Measurements from ENCODE around the gene TBKBP1. TPM values are rescaled to one million over a fixed set of nuclear protein-coding genes. Genes with fewer than 3 reads are reported as not detected.
"Not testable (repeated sequence)": the region's sequence is repeated elsewhere in the genome, so short reads cannot be mapped to it uniquely, and the experiment has no call there.

Gene TBKBP1
- total RNA-seq, 2 experiments from 2014 or later: 2.5 to 3.0 TPM

GRCh38 chr17:47663912-47664623, 29.9 kb upstream of the TBKBP1 start:
- ChIA-PET CTCF (interaction anchor here (0.8 to 4.9 kb wide), 12 partner anchors 10 to 76 kb away, joined by 3 to 35 read pairs (median 4); partner anchors contain the start of genes KPNB1 and TBX21), POLR2A (no interaction called here)
- H3K27ac Mint-ChIP-seq: peak overlapping the region; percentile 74
- H3K27me3 Mint-ChIP-seq: no peaks in the 10 kb centered on the region
- peaks cover 44% of the 10 kb centered on the region for H3K4me1 Mint-ChIP-seq
- H3K36me3 Mint-ChIP-seq (ENCODE audit: low read depth): peaks cover 62% of the 10 kb centered on the region
- DNase-seq: peak; percentile 75
- no peaks in the 10 kb centered on the region for H3K9me3 Mint-ChIP-seq
- no peak overlapping the region for H3K4me3 Mint-ChIP-seq

- no peak overlapping the region for H3K4me3 Mint-ChIP-seq
- peaks cover 65% of the 10 kb centered on the region for H3K36me3 Mint-ChIP-seq (ENCODE audit: low read depth)
- peaks cover 47% of the 10 kb centered on the region for H3K4me1 Mint-ChIP-seq
- DNase-seq: no peak
- no peaks in the 10 kb centered on the region for H3K9me3 Mint-ChIP-seq
- CTCF ChIA-PET: interaction anchor here (1.0 to 4.9 kb wide), 10 partner anchors 10 to 72 kb away, joined by 3 to 35 read pairs (median 4); partner anchors contain the start of genes KPNB1 and TBX21
- POLR2A ChIA-PET: no interaction called here
- no peaks in the 10 kb centered on the region for H3K27me3 Mint-ChIP-seq
- peak overlapping the region; percentile 74 for H3K27ac Mint-ChIP-seq
Measured at GRCh38 chr17:47664624-47664941, 29.4 kb upstream of the TBKBP1 start.

GRCh38 chr17:47665655-47666054, 28.3 kb upstream of the TBKBP1 start:
- Mint-ChIP-seq H3K27ac (no peak overlapping the region), H3K4me1 (peaks cover 47% of the 10 kb centered on the region), H3K4me3 (no peak overlapping the region), H3K36me3 (ENCODE audit: low read depth) (peaks cover 67% of the 10 kb centered on the region), H3K9me3 (no peaks in the 10 kb centered on the region), H3K27me3 (no peaks in the 10 kb centered on the region)
- CTCF ChIA-PET: interaction anchor here (0.6 to 4.9 kb wide), 7 partner anchors 11 to 71 kb away, joined by 4 to 35 read pairs (median 5); partner anchors contain the start of gene KPNB1
- POLR2A ChIA-PET: interaction anchor here (0.5 to 0.8 kb wide), 2 partner anchors 16 to 383 kb away, joined by 3 to 8 read pairs; partner anchors contain the start of gene KPNB1
- DNase-seq: no peak

- peaks cover 51% of the 10 kb centered on the region for H3K4me1 Mint-ChIP-seq
- POLR2A ChIA-PET: no interaction called here
- CTCF ChIA-PET: interaction anchor here (0.6 to 0.8 kb wide), 3 partner anchors 40 to 92 kb away, joined by 3 to 5 read pairs (median 3); no protein-coding TSS in a partner anchor
- no peaks in the 10 kb centered on the region for H3K27me3 Mint-ChIP-seq
- no peaks in the 10 kb centered on the region for H3K9me3 Mint-ChIP-seq
- no peak overlapping the region for H3K27ac Mint-ChIP-seq
- no peak for DNase-seq
- H3K4me3 Mint-ChIP-seq: no peak overlapping the region
- peaks cover 67% of the 10 kb centered on the region for H3K36me3 Mint-ChIP-seq (ENCODE audit: low read depth)
Measured at GRCh38 chr17:47669081-47669480, 24.9 kb upstream of the TBKBP1 start.

GRCh38 chr17:47670064-47670463, 23.9 kb upstream of the TBKBP1 start:
- Mint-ChIP-seq H3K9me3 (no peaks in the 10 kb centered on the region), H3K4me1 (peaks cover 57% of the 10 kb centered on the region), H3K36me3 (ENCODE audit: low read depth) (peaks cover 73% of the 10 kb centered on the region), H3K4me3 (no peak overlapping the region), H3K27ac (peak overlapping the region; percentile 16), H3K27me3 (no peaks in the 10 kb centered on the region)
- ChIA-PET POLR2A (interaction anchor here (0.9 kb wide), 1 partner anchor 15 kb away, joined by 3 read pairs; no protein-coding TSS in a partner anchor), CTCF (interaction anchor here (1.4 kb wide), 1 partner anchor 23 kb away, joined by 4 read pairs; no protein-coding TSS in a partner anchor)
- no peak for DNase-seq

GRCh38 chr17:47674499-47674898, 19.5 kb upstream of the TBKBP1 start:
- Mint-ChIP-seq H3K27ac (no peak overlapping the region), H3K4me3 (no peak overlapping the region)
- POLR2A ChIA-PET: no interaction called here

GRCh38 chr17:47675380-47676198, 18.4 kb upstream of the TBKBP1 start:
- POLR2A ChIA-PET: no interaction called here
- CTCF ChIA-PET: interaction anchor here (1.0 to 2.8 kb wide), 3 partner anchors 11 to 17 kb away, joined by 3 to 17 read pairs (median 5); no protein-coding TSS in a partner anchor
- peaks cover 42% of the 10 kb centered on the region for H3K4me1 Mint-ChIP-seq
- H3K27me3 Mint-ChIP-seq: no peaks in the 10 kb centered on the region
- DNase-seq: no peak
- H3K4me3 Mint-ChIP-seq: no peak overlapping the region
- H3K36me3 Mint-ChIP-seq (ENCODE audit: low read depth): peaks cover 80% of the 10 kb centered on the region
- H3K9me3 Mint-ChIP-seq: no peaks in the 10 kb centered on the region
- no peak overlapping the region for H3K27ac Mint-ChIP-seq

More at GRCh38 chr17:47674499-47674898, 19.5 kb upstream of the TBKBP1 start:
- no peaks in the 10 kb centered on the region for H3K27me3 Mint-ChIP-seq
- H3K4me1 Mint-ChIP-seq: peaks cover 50% of the 10 kb centered on the region
- DNase-seq: no peak
- H3K36me3 Mint-ChIP-seq (ENCODE audit: low read depth): peaks cover 81% of the 10 kb centered on the region
- H3K9me3 Mint-ChIP-seq: no peaks in the 10 kb centered on the region
- CTCF ChIA-PET: interaction anchor here (1.6 kb wide), 1 partner anchor 58 kb away, joined by 4 read pairs; the partner anchor contains the start of gene TBX21

GRCh38 chr17:47676199-47676472, 17.8 kb upstream of the TBKBP1 start:
- peaks cover 42% of the 10 kb centered on the region for H3K4me1 Mint-ChIP-seq
- H3K27me3 Mint-ChIP-seq: no peaks in the 10 kb centered on the region
- no peak overlapping the region for H3K4me3 Mint-ChIP-seq
- ChIA-PET CTCF (interaction anchor here (0.8 to 2.8 kb wide), 4 partner anchors 9 to 17 kb away, joined by 3 to 17 read pairs (median 4); no protein-coding TSS in a partner anchor), POLR2A (no interaction called here)
- peaks cover 82% of the 10 kb centered on the region for H3K36me3 Mint-ChIP-seq (ENCODE audit: low read depth)
- H3K9me3 Mint-ChIP-seq: no peaks in the 10 kb centered on the region
- DNase-seq: no peak
- H3K27ac Mint-ChIP-seq: no peak overlapping the region

- peaks cover 42% of the 10 kb centered on the region for H3K4me1 Mint-ChIP-seq
- peaks cover 80% of the 10 kb centered on the region for H3K36me3 Mint-ChIP-seq (ENCODE audit: low read depth)
- H3K9me3 Mint-ChIP-seq: no peaks in the 10 kb centered on the region
- no peaks in the 10 kb centered on the region for H3K27me3 Mint-ChIP-seq
- POLR2A ChIA-PET: no interaction called here
- CTCF ChIA-PET: interaction anchor here (0.8 to 4.8 kb wide), 7 partner anchors 10 to 70 kb away, joined by 3 to 26 read pairs (median 4); partner anchors contain the start of gene KPNB1
- DNase-seq: no peak
- H3K4me3 Mint-ChIP-seq: no peak overlapping the region
- no peak overlapping the region for H3K27ac Mint-ChIP-seq
Measured at GRCh38 chr17:47676510-47677165, 17.3 kb upstream of the TBKBP1 start.

- DNase-seq: no peak
- H3K27ac Mint-ChIP-seq: no peak overlapping the region
- H3K4me1 Mint-ChIP-seq: peaks cover 43% of the 10 kb centered on the region
- POLR2A ChIA-PET: no interaction called here
- no peak overlapping the region for H3K4me3 Mint-ChIP-seq
- H3K9me3 Mint-ChIP-seq: no peaks in the 10 kb centered on the region
- H3K27me3 Mint-ChIP-seq: no peaks in the 10 kb centered on the region
- peaks cover 87% of the 10 kb centered on the region for H3K36me3 Mint-ChIP-seq (ENCODE audit: low read depth)
- CTCF ChIA-PET: interaction anchor here (1.1 to 4.8 kb wide), 6 partner anchors 13 to 93 kb away, joined by 3 to 26 read pairs (median 6); partner anchors contain the start of gene KPNB1
Measured at GRCh38 chr17:47678196-47678595, 15.8 kb upstream of the TBKBP1 start.

GRCh38 chr17:47682138-47682537, 11.8 kb upstream of the TBKBP1 start:
- ChIA-PET POLR2A (no interaction called here), CTCF (interaction anchor here (0.8 kb wide), 1 partner anchor 30 kb away, joined by 3 read pairs; no protein-coding TSS in a partner anchor)
- Mint-ChIP-seq H3K27ac (peak overlapping the region; percentile 15), H3K4me3 (no peak overlapping the region), H3K4me1 (peaks cover 17% of the 10 kb centered on the region), H3K9me3 (no peaks in the 10 kb centered on the region), H3K36me3 (ENCODE audit: low read depth) (peaks cover 80% of the 10 kb centered on the region), H3K27me3 (no peaks in the 10 kb centered on the region)
- DNase-seq: no peak

GRCh38 chr17:47682727-47683126, 11.2 kb upstream of the TBKBP1 start:
- DNase-seq, POLR2A ChIA-PET, H3K27ac Mint-ChIP-seq, H3K9me3 Mint-ChIP-seq, H3K4me3 Mint-ChIP-seq, H3K27me3 Mint-ChIP-seq: not testable (repeated sequence)
- Mint-ChIP-seq H3K36me3 (ENCODE audit: low read depth) (peaks cover 74% of the 10 kb centered on the region), H3K4me1 (peaks cover 14% of the 10 kb centered on the region)
- CTCF ChIA-PET: interaction anchor here (0.8 kb wide), 1 partner anchor 30 kb away, joined by 3 read pairs; no protein-coding TSS in a partner anchor

Data from activated CD4-positive, alpha-beta T cell treated with anti-CD3 and anti-CD28 coated beads, Interleukin-2, amount 10 ng/mL, durations not matched to agents 7 days and 5 days (primary cell).